Measurements from ENCODE around the gene ANKRD12. TPM values are rescaled to one million over a fixed set of nuclear protein-coding genes. Genes with fewer than 3 reads are reported as not detected.

ANKRD12 gene
- total and polyA plus RNA-seq, 10 of the 15 experiments (the other 5 are each of a cell fraction or from before 2014, with no cell fraction given): 5.9 to 45.7 (median 20.2) TPM

- TF ChIP-seq KLF5 (IDR thresholded peaks at IDR 0.05; ENCODE audit: partially characterized antibody) (no peak), CEBPB (IDR thresholded peaks at IDR 0.05; ENCODE audit: borderline replicate concordance in 1 of 2, low read depth in 2 of 2, low read length in 2 of 2) (no peak), POLR2AphosphoS5 (IDR thresholded peaks at IDR 0.05; ENCODE audit: low read length) (no peak), ZNF274 (IDR thresholded peaks at IDR 0.05; ENCODE audit: insufficient read depth, insufficient read length) (no peak), STAT1 (conservative IDR thresholded peaks at IDR 0.05) (no peak), CBFB (IDR thresholded peaks at IDR 0.05; ENCODE audit: low read depth) (no peak), CREM (IDR thresholded peaks at IDR 0.05; ENCODE audit: low read depth) (no peak), ELK1 (IDR thresholded peaks at IDR 0.05; ENCODE audit: low read depth, low read length) (no peak), PRDM15 (CRISPR knock-in tag; IDR thresholded peaks at IDR 0.05) (no peak), SIX5 (IDR thresholded peaks at IDR 0.05; ENCODE audit: low read depth, low read length, severe bottlenecking) (no peak), YY1 (IDR thresholded peaks at IDR 0.05; ENCODE audit: low read depth, low read length) (no peak), SREBF2 (IDR thresholded peaks at IDR 0.05; ENCODE audit: low read length) (no peak), BCL3 (IDR thresholded peaks at IDR 0.05; ENCODE audit: borderline replicate concordance, insufficient read depth, low read depth, low read length, poor library complexity, severe bottlenecking) (no peak), NBN (IDR thresholded peaks at IDR 0.05) (no peak)
- no peak overlapping the region for H3K27ac ChIP-seq (ENCODE audit: control insufficient read depth, insufficient read depth)
- no peaks in the 10 kb centered on the region for H3K36me3 ChIP-seq (ENCODE audit: control insufficient read depth in 2 of 2, insufficient read depth in 2 of 2, low read length in 1 of 2)
- in situ Hi-C loops (cut with MboI): no loop called here
- DNase-seq (ENCODE audit: low read depth, low spot score) (no peak), ATAC-seq (no peak), FAIRE-seq (no peak)
- no peak overlapping the region for H2AFZ ChIP-seq (ENCODE audit: control insufficient read depth, low read depth, low read length)
- H3K9me3 ChIP-seq (replicated peaks; ENCODE audit: control insufficient read depth, insufficient read depth, low read length): peaks cover 5% of the 10 kb centered on the region
- POLR2A ChIA-PET: no interaction called here
- WGBS (ENCODE audit: insufficient coverage, insufficient replicate concordance, low lambda C conversion rate, missing lambda C conversion rate): 83% methylated on average over 2 of the region's 2 CpGs
- BruUV-seq (replicated peaks): no TSS peak
- no peak overlapping the region for H3K4me3 ChIP-seq
- H3K9ac ChIP-seq (ENCODE audit: control insufficient read depth, insufficient read depth, low read length): no peak overlapping the region
- no peak overlapping the region for H3K4me2 ChIP-seq (ENCODE audit: control insufficient read depth, insufficient read depth)
- intact Hi-C loops (cut with micrococcal nuclease; ENCODE audit: unreplicated experiment): no loop called here
- H3K27me3 ChIP-seq (replicated peaks in 1 of 2; ENCODE audit: control insufficient read depth in 2 of 2, insufficient read depth in 2 of 2, low read length in 1 of 2): no peaks in the 10 kb centered on the region
- SMC1A ChIA-PET (ENCODE audit: uncharacterized antibody, unreplicated experiment): no interaction called here
- CTCF ChIA-PET: no interaction called here
- H4K20me1 ChIP-seq (ENCODE audit: control insufficient read depth, insufficient read depth): no peaks in the 10 kb centered on the region
- H3K79me2 ChIP-seq (ENCODE audit: control insufficient read depth, insufficient read depth, low read length): no peaks in the 10 kb centered on the region
- RAD21 ChIA-PET (ENCODE audit: unreplicated experiment): no interaction called here
- no peaks in the 10 kb centered on the region for H3K4me1 ChIP-seq (ENCODE audit: control insufficient read depth, insufficient read depth, low read length)
Observed at GRCh38 chr18:9328776-9329175, 192.2 kb downstream of the ANKRD12 start.

Measured in GM12878 (cell line).